Gastrocnemius medialis (tissue), 4 donors: ENCODE measurements around the gene SLC34A3.
"Not testable (repeated sequence)": the region's sequence is repeated elsewhere in the genome, so short reads cannot be mapped to it uniquely, and the experiment has no call there.

Source experiments
- CTCF ChIP-seq, 5 experiments: fragments of 450-650 bp in 3 of 5; fragments of 200-600 bp in 2 of 5; sonication (generic) in 2 of 5; IDR thresholded peaks in 4 of 5; conservative IDR thresholded peaks in 1 of 5; 1 replicate in 4 of 5; 2 replicates in 1 of 5; pipeline ENCODE4 v1.5.1; 2016 to 2019; ENCODE audit warnings: antibody characterized with exemption in 5 of 5, mild to moderate bottlenecking in 3 of 5, moderate library complexity in 3 of 5
- POLR2A ChIP-seq, 2 donors: fragments of 450-650 bp; IDR thresholded peaks; one replicate each; pipeline ENCODE4 v1.6.1; 2017; ENCODE audit warnings: antibody characterized with exemption in 2 of 2, mild to moderate bottlenecking in 2 of 2, moderate library complexity in 2 of 2

GRCh38 chr9:137239541-137240200 lies 9.0 kb downstream of the SLC34A3 start:
- not testable (repeated sequence) for TF ChIP-seq CTCF (IDR thresholded peaks at IDR 0.05 in 4 of 5, conservative IDR thresholded peaks at IDR 0.05 in 1 of 5); POLR2A (IDR thresholded peaks at IDR 0.05)
